GM12892 (cell line): ENCODE measurements around the gene ATR. TPM values are rescaled to one million over a fixed set of nuclear protein-coding genes. Genes with fewer than 3 reads are reported as not detected.

Experiments used
- DNase-seq: peaks from one replicate; pipeline ENCODE4 v3.0.0; 2011; ENCODE audit not compliant: insufficient read length
- FAIRE-seq: peaks from 2 replicates; lab custom pipeline; 2011; peaks lifted over from hg19 to GRCh38; lab: Jason Lieb, UNC
- POLR2A ChIP-seq: IDR thresholded peaks from 2 replicates; pipeline ENCODE4 v1.6.1; 2011; ENCODE audit warnings: low read depth, low read length, control low read depth
- POLR2AphosphoS5 ChIP-seq: IDR thresholded peaks from 2 replicates; pipeline ENCODE4 v1.6.1; 2011; ENCODE audit warnings: low read depth, low read length, control low read depth
- TAF1 ChIP-seq: IDR thresholded peaks from 2 replicates; pipeline ENCODE4 v1.6.1; 2011; ENCODE audit warnings: low read depth, mild to moderate bottlenecking, control low read depth, low read length, borderline replicate concordance
- polyA plus RNA-seq: library from polyadenylated mRNA; unstranded; fragments of >200 nt; gene quantifications from one replicate; pipeline ENCODE4 v1.2.1, GENCODE V29; 2012; ENCODE audit warnings: missing spikeins, inconsistent platforms; ENCODE audit not compliant: missing spikeins

ATR gene
- polyA plus RNA-seq: 14.3 TPM

GRCh38 chr3:142578329-142579223, at the start of gene ATR:
Gene ATR, minus strand, starts transcription at chr3:142578733. Its CDS starts 29 bp downstream, at chr3:142578704.
- TF ChIP-seq POLR2AphosphoS5 (peak; percentile 97), POLR2A (peak; percentile 98), TAF1 (peak; percentile 96)
- FAIRE-seq (peak; percentile 91), DNase-seq (peak; percentile 85)

- no peak for FAIRE-seq
- no peak for DNase-seq
Measured at GRCh38 chr3:142626971-142627370, 48.4 kb upstream of the ATR start.

GRCh38 chr3:142625153-142625440, 46.6 kb upstream of the ATR start:
- no peak for TF ChIP-seq POLR2AphosphoS5
- TF ChIP-seq TAF1: no peak
- TF ChIP-seq POLR2A: no peak
- FAIRE-seq: no peak

More at GRCh38 chr3:142626971-142627370, 48.4 kb upstream of the ATR start:
- no peak for TF ChIP-seq TAF1
- TF ChIP-seq POLR2A: no peak
- TF ChIP-seq POLR2AphosphoS5: no peak

GRCh38 chr3:142624341-142625152, 46.0 kb upstream of the ATR start:
- DNase-seq (no peak), FAIRE-seq (no peak)
- no peak for TF ChIP-seq TAF1
- TF ChIP-seq POLR2AphosphoS5: no peak
- TF ChIP-seq POLR2A: no peak

More at GRCh38 chr3:142625153-142625440, 46.6 kb upstream of the ATR start:
- no peak for DNase-seq

- no peak for FAIRE-seq
- DNase-seq: no peak
- TF ChIP-seq POLR2AphosphoS5 (no peak), POLR2A (no peak), TAF1 (no peak)
Measured at GRCh38 chr3:142623194-142623593, 44.7 kb upstream of the ATR start.

- DNase-seq (no peak), FAIRE-seq (no peak)
- no peak for TF ChIP-seq POLR2A
- no peak for TF ChIP-seq TAF1
- no peak for TF ChIP-seq POLR2AphosphoS5
Measured at GRCh38 chr3:142622405-142622804, 43.9 kb upstream of the ATR start.

- TF ChIP-seq POLR2A: no peak
- TF ChIP-seq TAF1: no peak
- no peak for TF ChIP-seq POLR2AphosphoS5
- FAIRE-seq: no peak
- no peak for DNase-seq
Measured at GRCh38 chr3:142618917-142619461, 40.5 kb upstream of the ATR start.

GRCh38 chr3:142615171-142615570, 36.6 kb upstream of the ATR start:
- FAIRE-seq (no peak), DNase-seq (no peak)
- TF ChIP-seq POLR2A: no peak
- TF ChIP-seq POLR2AphosphoS5: no peak
- no peak for TF ChIP-seq TAF1

- FAIRE-seq (no peak), DNase-seq (no peak)
- TF ChIP-seq POLR2A (no peak), TAF1 (no peak), POLR2AphosphoS5 (no peak)
Measured at GRCh38 chr3:142614059-142614626, 35.6 kb upstream of the ATR start.

- no peak for FAIRE-seq
- TF ChIP-seq POLR2A (no peak), POLR2AphosphoS5 (no peak), TAF1 (no peak)
Measured at GRCh38 chr3:142613491-142613890, 35.0 kb upstream of the ATR start.

GRCh38 chr3:142611206-142611605, 32.7 kb upstream of the ATR start:
- FAIRE-seq (no peak), DNase-seq (no peak)
- TF ChIP-seq TAF1 (no peak), POLR2AphosphoS5 (no peak), POLR2A (no peak)

More at GRCh38 chr3:142613491-142613890, 35.0 kb upstream of the ATR start:
- DNase-seq: no peak
